CD4-positive, alpha-beta T cell (primary cell): Measurements from ENCODE around the gene NSUN6. TPM values are rescaled to one million over a fixed set of nuclear protein-coding genes. Genes with fewer than 3 reads are reported as not detected.

ENCODE experiments used
- ATAC-seq: fragments of 200-7000 bp; cut with Tn5 transposase; one replicate; pipeline ENCODE4 v1.10.0; 2022; ENCODE audit warnings: mild to moderate bottlenecking; ENCODE audit not compliant: poor library complexity
- CTCF ChIA-PET: fragments of 350-600 bp; sonication (Branson Sonifier 250); formaldehyde crosslinking; loops from one replicate; lab custom pipeline; 2021; ENCODE audit warnings: antibody characterized with exemption, inconsistent platforms; lab: Charles Lee
- POLR2A ChIA-PET: fragments of 350-600 bp; sonication (Branson Sonifier 250); formaldehyde crosslinking; loops from one replicate; lab custom pipeline; 2021; ENCODE audit warnings: antibody characterized with exemption, inconsistent platforms; lab: Charles Lee
- DNase-seq, 14 experiments: peaks; one replicate each; pipeline ENCODE4 v3.0.0-alpha.2; 2013 to 2020; ENCODE audit warnings: mixed read lengths in 2 of 14
- H3K27ac ChIP-seq, 2 donors: one replicate each; pipeline versions ENCODE4 v1.5.1 to v1.7.0; 2013; ENCODE audit warnings: low read length in 2 of 2, low read depth in 1 of 2, mild to moderate bottlenecking in 1 of 2
- H3K27me3 ChIP-seq, 2 experiments: 1 replicate in 1 of 2; 2 replicates in 1 of 2; pipeline versions ENCODE4 v1.6.1 to v1.7.0; 2013; ENCODE audit warnings: low read length in 2 of 2, control low read depth in 1 of 2, mild to moderate bottlenecking in 1 of 2, moderate library complexity in 1 of 2; ENCODE audit not compliant: insufficient read depth in 2 of 2, control insufficient read depth in 1 of 2
- H3K36me3 ChIP-seq: one replicate; pipeline ENCODE4 v1.6.1; 2013; ENCODE audit warnings: low read length, control low read depth; ENCODE audit not compliant: insufficient read depth
- H3K4me1 ChIP-seq: one replicate; pipeline ENCODE4 v1.6.1; 2013; ENCODE audit warnings: low read length, control low read depth; ENCODE audit not compliant: insufficient read depth
- H3K4me3 ChIP-seq: one replicate; pipeline ENCODE4 v1.5.1; 2013; ENCODE audit warnings: mild to moderate bottlenecking, low read length, moderate library complexity
- H3K9me3 ChIP-seq, 2 experiments: 1 replicate in 1 of 2; 2 replicates in 1 of 2; pipeline versions ENCODE4 v1.6.1 to v1.7.0; 2013; ENCODE audit warnings: low read length in 2 of 2, mild to moderate bottlenecking in 2 of 2, control low read depth in 1 of 2, moderate library complexity in 1 of 2; ENCODE audit not compliant: control insufficient read depth in 1 of 2, insufficient read depth in 1 of 2
- H3K27ac Mint-ChIP-seq: one replicate; pipeline ENCODE4 v1.8.0; 2020; ENCODE audit warnings: mixed read lengths
- H3K27me3 Mint-ChIP-seq: one replicate; pipeline ENCODE4 v1.8.0; 2021; ENCODE audit warnings: mixed read lengths
- H3K36me3 Mint-ChIP-seq: one replicate; pipeline ENCODE4 v1.8.0; 2021; ENCODE audit warnings: low read depth, mixed read lengths
- H3K4me1 Mint-ChIP-seq: one replicate; pipeline ENCODE4 v1.8.0; 2021; ENCODE audit warnings: low read depth, mixed read lengths
- H3K4me3 Mint-ChIP-seq: one replicate; pipeline ENCODE4 v1.8.0; 2020; ENCODE audit warnings: mild to moderate bottlenecking, mixed read lengths
- H3K9me3 Mint-ChIP-seq: one replicate; pipeline ENCODE4 v1.8.0; 2020; ENCODE audit warnings: mixed read lengths
- CTCF ChIP-seq: fragments of 200-600 bp; IDR thresholded peaks from one replicate; pipeline ENCODE4 v1.8.0; 2022; ENCODE audit warnings: antibody characterized with exemption, mild to moderate bottlenecking
- intact Hi-C, 2 experiments: fragments of 100-400 bp; cut with DNase I in 1 of 2; cut with micrococcal nuclease in 1 of 2; formaldehyde crosslinking; loops; one replicate each; pipeline versions ENCODE4 v1.15.1 to v1.9.0; 2023 to 2025; cut with DNase I, micrococcal nuclease
- total RNA-seq, 174 experiments: library from RNA in 2 of 174; stranded (reverse) in 2 of 174; gene quantifications; one replicate each; pipeline ENCODE4 v1.2.3 and lab custom pipeline; 2021 to 2026

Gene NSUN6
- total RNA-seq, 2 experiments from 2014 or later, result 22.9 to 27.2 TPM

DNA sequence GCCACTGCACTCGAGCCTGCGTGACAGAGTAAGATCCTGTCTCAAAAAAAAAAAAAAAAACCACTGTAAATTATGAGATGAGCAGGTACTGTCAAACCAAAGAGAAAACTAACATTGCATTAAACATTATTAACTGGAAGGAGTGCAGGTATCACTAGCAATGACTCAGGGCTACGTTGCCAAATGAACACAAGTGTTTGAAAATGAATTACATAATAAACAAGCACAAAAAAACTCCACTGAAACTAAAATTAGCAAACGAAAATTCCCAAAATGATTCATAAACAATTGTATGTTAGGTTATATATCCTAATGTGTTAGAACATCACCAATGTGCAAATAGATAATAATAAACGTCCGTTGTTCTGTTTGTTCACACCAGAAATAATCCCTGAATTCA is 42.8 kb downstream of the NSUN6 start:
- peaks cover 70% of the 10 kb centered on the region for H3K36me3 Mint-ChIP-seq
- no peaks in the 10 kb centered on the region for H3K27me3 ChIP-seq
- H3K27ac Mint-ChIP-seq, result no peak overlapping the region
- H3K9me3 Mint-ChIP-seq, result no peaks in the 10 kb centered on the region
- intact Hi-C loops, result no loop called here
- no peaks in the 10 kb centered on the region for H3K9me3 ChIP-seq
- no peak overlapping the region for H3K4me3 Mint-ChIP-seq
- no peaks in the 10 kb centered on the region for H3K27me3 Mint-ChIP-seq
- no peak for DNase-seq
- H3K4me3 ChIP-seq, result no peak overlapping the region
- no peak overlapping the region for H3K27ac ChIP-seq
- ATAC-seq, result no peak
- no peaks in the 10 kb centered on the region for H3K4me1 Mint-ChIP-seq
- no peaks in the 10 kb centered on the region for H3K4me1 ChIP-seq
- TF ChIP-seq CTCF, result no peak
- POLR2A ChIA-PET, result no interaction called here
- CTCF ChIA-PET, result no interaction called here
- peaks cover 9% of the 10 kb centered on the region for H3K36me3 ChIP-seq

DNA sequence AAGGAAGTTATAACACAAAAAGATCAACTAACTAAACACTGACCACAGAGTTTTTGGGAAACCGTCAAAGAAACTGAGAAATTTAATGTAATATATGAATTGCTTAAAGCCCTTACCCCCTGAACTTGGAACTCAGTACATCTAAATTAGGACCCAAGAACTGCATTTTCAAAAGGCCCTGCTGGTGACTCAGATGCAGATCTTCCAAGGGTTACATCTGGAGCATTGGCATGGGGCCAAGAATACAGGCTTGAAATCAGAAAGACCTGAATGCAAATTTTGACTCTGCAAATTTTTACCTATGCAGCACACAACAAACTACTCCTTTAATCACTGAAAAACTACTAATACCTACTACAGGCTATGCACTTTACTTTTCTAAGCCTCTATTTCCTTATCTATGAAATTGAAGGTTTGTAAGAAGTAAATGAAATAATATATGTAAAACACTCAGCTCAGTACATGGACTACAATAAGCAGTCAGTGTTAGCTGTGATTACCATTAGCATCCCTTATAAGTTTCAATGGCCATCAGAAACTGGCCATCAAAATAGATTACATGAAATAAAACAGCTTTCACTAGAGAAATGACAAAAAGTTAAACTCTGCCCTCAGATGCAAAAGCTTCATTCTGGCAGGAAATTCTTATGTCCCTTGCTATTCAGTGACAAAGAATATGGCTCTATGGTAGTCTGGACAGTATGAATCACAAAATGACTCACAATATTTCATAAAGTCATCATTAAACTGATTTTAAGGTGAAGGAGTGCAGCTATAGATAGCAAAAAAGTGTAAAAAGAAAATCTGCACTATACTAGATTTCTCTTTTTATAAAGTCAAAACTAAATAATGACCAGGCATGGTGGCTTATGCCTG is 43.6 kb downstream of the NSUN6 start:
- Histone ChIP-seq H3K27ac (no peak overlapping the region), H3K36me3 (peaks cover 9% of the 10 kb centered on the region), H3K4me1 (no peaks in the 10 kb centered on the region), H3K27me3 (no peaks in the 10 kb centered on the region), H3K9me3 (no peaks in the 10 kb centered on the region), H3K4me3 (no peak overlapping the region)
- ATAC-seq (no peak), DNase-seq (peak in 1 of 14 experiments; percentile 24)
- Mint-ChIP-seq H3K27me3 (no peaks in the 10 kb centered on the region), H3K4me3 (no peak overlapping the region), H3K36me3 (peaks cover 63% of the 10 kb centered on the region), H3K27ac (no peak overlapping the region), H3K4me1 (no peaks in the 10 kb centered on the region), H3K9me3 (no peaks in the 10 kb centered on the region)
- ChIA-PET POLR2A (no interaction called here), CTCF (no interaction called here)
- intact Hi-C loops, result no loop called here
- TF ChIP-seq CTCF, result no peak

- intact Hi-C loops, result no loop called here
- Histone ChIP-seq H3K27me3 (no peaks in the 10 kb centered on the region), H3K4me3 (no peak overlapping the region), H3K36me3 (peaks cover 9% of the 10 kb centered on the region), H3K4me1 (no peaks in the 10 kb centered on the region), H3K27ac (no peak overlapping the region), H3K9me3 (no peaks in the 10 kb centered on the region)
- no peak for DNase-seq
- Mint-ChIP-seq H3K27me3 (no peaks in the 10 kb centered on the region), H3K9me3 (no peaks in the 10 kb centered on the region), H3K36me3 (peaks cover 51% of the 10 kb centered on the region), H3K27ac (no peak overlapping the region), H3K4me1 (no peaks in the 10 kb centered on the region), H3K4me3 (no peak overlapping the region)
- ChIA-PET CTCF (no interaction called here), POLR2A (no interaction called here)
- no peak for TF ChIP-seq CTCF
- no peak for ATAC-seq
These were observed 45.2 kb downstream of the NSUN6 start for GRCh38 chr10:18606051-18606695.
